ENCODE data around the gene CCL17. TPM values are rescaled to one million over a fixed set of nuclear protein-coding genes. Genes with fewer than 3 reads are reported as not detected.

CCL17 gene
- total RNA-seq (not detected), polyA plus RNA-seq (not detected)
- long read RNA-seq, donor 1: 0 reads
- long read RNA-seq, donor 2: 0 reads
- long read RNA-seq, donor 3: 0 reads

DNA sequence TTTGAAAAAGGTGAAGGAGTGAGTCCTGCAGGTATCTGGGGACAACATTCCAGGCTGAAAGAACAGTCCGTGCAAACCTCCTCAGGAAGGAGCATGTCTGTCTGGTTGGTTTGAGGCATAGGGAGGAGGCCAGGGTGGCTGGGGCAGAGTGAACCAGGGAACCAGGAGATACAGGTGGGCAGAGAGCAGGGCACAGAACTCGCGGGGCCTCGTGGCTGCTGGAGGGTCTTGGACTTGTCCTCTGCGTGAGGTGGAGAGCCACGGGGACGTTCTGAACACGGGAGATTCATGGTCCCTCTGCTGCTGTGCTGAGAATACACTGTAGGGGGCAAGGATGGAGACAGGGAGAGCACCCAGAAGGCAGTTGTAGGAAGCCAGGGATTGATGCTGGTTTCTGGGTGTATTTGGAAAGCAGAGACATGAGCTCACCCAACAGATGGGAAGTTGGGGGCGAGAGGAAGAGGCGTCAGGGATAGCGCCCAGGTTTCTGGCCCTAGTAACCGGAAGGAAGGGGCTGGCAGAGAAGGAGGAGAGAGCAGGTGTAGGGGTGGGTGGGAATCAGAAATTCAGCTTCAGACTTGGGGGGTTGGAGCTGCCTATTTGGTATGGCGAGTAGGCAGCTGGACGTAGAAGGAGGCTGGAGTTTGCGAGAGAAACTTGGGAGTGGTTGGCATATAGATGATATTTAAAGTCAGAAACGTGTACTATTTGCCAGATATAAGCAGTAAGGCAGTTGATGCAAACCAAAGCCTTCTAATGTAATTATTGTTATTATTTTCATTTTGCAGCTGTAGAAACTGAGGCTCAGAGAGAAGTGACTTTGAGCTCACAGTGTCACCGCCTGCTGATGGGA, at the start of gene CCL17:
Gene CCL17 (plus strand): TSS at position 803 of the 853 bp plus-strand sequence. CDS start 9,166 bp downstream, outside the sequence.
- Histone ChIP-seq H3K27ac (no peak within 1 kb of the TSS), H3K36me3 (no peaks in the 10 kb centered on the region), H3K27me3 (no peaks in the 10 kb centered on the region), H3K9me3 (no peaks in the 10 kb centered on the region), H3K4me1 (ENCODE audit: insufficient read depth) (no peaks in the 10 kb centered on the region), H3K4me3 (no peak within 1 kb of the TSS)
- WGBS, 3 donors: 63 to 68% (median 66%) methylated on average over 17 of the region's 17 CpGs
- DNase-seq: no peak
- TF ChIP-seq POLR2A (IDR thresholded peaks at IDR 0.05): no peak
- TF ChIP-seq, protein P1, sequence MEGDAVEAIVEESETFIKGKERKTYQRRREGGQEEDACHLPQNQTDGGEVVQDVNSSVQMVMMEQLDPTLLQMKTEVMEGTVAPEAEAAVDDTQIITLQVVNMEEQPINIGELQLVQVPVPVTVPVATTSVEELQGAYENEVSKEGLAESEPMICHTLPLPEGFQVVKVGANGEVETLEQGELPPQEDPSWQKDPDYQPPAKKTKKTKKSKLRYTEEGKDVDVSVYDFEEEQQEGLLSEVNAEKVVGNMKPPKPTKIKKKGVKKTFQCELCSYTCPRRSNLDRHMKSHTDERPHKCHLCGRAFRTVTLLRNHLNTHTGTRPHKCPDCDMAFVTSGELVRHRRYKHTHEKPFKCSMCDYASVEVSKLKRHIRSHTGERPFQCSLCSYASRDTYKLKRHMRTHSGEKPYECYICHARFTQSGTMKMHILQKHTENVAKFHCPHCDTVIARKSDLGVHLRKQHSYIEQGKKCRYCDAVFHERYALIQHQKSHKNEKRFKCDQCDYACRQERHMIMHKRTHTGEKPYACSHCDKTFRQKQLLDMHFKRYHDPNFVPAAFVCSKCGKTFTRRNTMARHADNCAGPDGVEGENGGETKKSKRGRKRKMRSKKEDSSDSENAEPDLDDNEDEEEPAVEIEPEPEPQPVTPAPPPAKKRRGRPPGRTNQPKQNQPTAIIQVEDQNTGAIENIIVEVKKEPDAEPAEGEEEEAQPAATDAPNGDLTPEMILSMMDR (IDR thresholded peaks at IDR 0.05): no peak
- no peak for TF ChIP-seq EP300 (IDR thresholded peaks at IDR 0.05)
- intact Hi-C loops (cut with DNase I): no loop called here

DNA sequence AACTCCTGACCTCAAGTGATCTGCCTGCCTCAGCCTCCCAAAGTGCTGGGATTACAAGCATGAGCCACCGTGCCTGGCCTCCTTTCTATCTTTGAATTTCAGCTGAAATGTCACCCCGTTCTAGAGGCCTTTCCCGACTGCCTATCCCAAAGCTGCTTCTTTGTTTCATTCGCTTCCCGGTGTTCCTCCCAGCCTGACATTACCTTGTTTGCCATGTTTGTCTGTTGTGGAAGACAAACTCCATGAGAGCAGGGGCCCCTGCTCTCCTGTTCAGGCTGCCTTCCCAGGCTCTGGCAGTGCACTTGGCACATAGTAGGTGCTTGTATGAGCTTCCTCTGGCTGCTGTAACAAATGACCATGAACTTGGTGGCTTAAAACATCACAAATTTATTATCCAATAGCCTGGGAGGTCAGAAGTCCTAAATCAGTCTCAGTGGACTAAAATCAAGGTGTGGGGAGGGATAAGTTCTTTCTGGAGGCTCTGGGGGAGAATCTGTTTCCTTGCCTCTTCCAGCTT, 48.6 kb upstream of the CCL17 start:
- intact Hi-C loops (cut with DNase I): no loop called here
- no peak overlapping the region for H3K4me3 ChIP-seq
- no peaks in the 10 kb centered on the region for H3K9me3 ChIP-seq
- DNase-seq: no peak
- TF ChIP-seq EP300 (IDR thresholded peaks at IDR 0.05) (no peak), POLR2A (IDR thresholded peaks at IDR 0.05) (no peak)
- TF ChIP-seq, protein P1 (IDR thresholded peaks at IDR 0.05): no peak
- H3K4me1 ChIP-seq (ENCODE audit: insufficient read depth): no peaks in the 10 kb centered on the region
- H3K36me3 ChIP-seq: no peaks in the 10 kb centered on the region
- WGBS, 3 donors: 78 to 88% (median 81%) methylated on average over 5 of the region's 5 CpGs
- no peak overlapping the region for H3K27ac ChIP-seq
- H3K27me3 ChIP-seq: no peaks in the 10 kb centered on the region

DNA sequence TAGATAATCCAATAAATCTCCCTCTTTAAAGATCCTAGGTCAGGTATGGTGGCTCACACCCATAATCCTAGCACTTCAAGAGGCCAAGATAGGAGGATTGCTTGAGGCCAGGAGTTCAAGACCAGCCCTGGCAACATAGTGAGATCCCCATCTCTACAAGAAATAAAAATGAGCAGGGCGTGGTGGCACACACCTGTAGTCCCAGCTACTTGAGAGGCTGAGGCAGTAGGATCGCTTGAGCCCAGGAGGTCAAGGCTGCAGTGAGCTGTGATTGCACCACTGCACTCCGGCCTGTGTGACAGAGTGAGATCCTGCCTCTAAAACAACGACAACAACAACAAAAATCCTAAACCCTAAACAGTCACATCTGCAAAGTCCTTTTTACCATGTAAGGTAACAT, 48.0 kb upstream of the CCL17 start:
- no peak for DNase-seq
- 77 to 94% (median 92%) methylated on average over 4 of the region's 4 CpGs for WGBS, 3 donors
- no peaks in the 10 kb centered on the region for H3K4me1 ChIP-seq (ENCODE audit: insufficient read depth)

DNA sequence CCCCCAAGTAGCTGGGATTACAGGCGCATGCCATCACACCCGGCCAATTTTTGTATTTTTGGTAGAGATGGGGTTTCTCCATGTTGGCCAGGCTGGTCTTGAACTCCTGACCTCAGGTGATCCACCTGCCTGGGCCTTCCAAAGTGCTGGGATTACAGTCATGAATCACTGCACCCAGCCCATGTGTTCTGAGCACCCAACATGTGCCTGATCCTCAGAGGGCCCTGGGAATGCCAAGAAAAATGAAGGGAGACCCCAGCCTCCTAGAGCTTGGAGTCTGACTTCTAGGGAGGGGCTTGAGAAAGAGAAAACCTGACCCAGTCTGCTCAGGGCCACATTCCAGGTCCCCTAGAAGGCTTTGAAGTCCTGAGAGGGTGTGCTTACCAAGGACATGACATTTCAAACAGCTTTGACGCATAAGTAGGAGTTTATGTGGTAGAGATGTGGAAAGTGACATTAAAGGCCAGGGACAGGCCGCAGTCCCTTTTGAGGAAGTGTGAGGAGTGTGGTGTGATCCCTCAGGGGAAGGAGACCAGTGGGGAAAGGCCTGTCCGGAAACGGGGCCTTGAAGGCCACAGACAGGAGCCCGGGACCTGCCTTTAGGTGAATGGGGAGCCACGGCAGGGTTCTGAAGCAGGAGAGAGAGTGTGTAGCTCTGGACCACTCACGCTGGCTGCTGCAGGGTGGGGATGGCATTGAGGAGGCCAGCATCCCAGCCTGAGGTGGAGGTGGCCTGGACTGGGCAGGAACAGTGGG, 47.1 kb upstream of the CCL17 start:
- WGBS, 3 donors: 84 to 86% (median 85%) methylated on average over 9 of the region's 9 CpGs
- Histone ChIP-seq H3K4me3 (no peak overlapping the region), H3K27me3 (no peaks in the 10 kb centered on the region), H3K9me3 (no peaks in the 10 kb centered on the region), H3K4me1 (ENCODE audit: insufficient read depth) (no peaks in the 10 kb centered on the region), H3K36me3 (no peaks in the 10 kb centered on the region), H3K27ac (no peak overlapping the region)
- DNase-seq: no peak
- TF ChIP-seq, protein P1 (IDR thresholded peaks at IDR 0.05): no peak
- TF ChIP-seq EP300 (IDR thresholded peaks at IDR 0.05) (no peak), POLR2A (IDR thresholded peaks at IDR 0.05) (no peak)
- intact Hi-C loops (cut with DNase I): no loop called here

More for the DNA sequence above, 48.0 kb upstream of the CCL17 start:
- Histone ChIP-seq H3K9me3 (no peaks in the 10 kb centered on the region), H3K36me3 (no peaks in the 10 kb centered on the region), H3K27me3 (no peaks in the 10 kb centered on the region), H3K27ac (no peak overlapping the region), H3K4me3 (no peak overlapping the region)
- TF ChIP-seq, protein P1 (IDR thresholded peaks at IDR 0.05): no peak
- TF ChIP-seq EP300 (IDR thresholded peaks at IDR 0.05) (no peak), POLR2A (IDR thresholded peaks at IDR 0.05) (no peak)
- intact Hi-C loops (cut with DNase I): no loop called here

Data from ovary (tissue), 10 donors.